ENCODE results near the gene TUBB3.
"Not testable (repeated sequence)": the region's sequence is repeated elsewhere in the genome, so short reads cannot be mapped to it uniquely, and the experiment has no call there.

Gene TUBB3

DNA sequence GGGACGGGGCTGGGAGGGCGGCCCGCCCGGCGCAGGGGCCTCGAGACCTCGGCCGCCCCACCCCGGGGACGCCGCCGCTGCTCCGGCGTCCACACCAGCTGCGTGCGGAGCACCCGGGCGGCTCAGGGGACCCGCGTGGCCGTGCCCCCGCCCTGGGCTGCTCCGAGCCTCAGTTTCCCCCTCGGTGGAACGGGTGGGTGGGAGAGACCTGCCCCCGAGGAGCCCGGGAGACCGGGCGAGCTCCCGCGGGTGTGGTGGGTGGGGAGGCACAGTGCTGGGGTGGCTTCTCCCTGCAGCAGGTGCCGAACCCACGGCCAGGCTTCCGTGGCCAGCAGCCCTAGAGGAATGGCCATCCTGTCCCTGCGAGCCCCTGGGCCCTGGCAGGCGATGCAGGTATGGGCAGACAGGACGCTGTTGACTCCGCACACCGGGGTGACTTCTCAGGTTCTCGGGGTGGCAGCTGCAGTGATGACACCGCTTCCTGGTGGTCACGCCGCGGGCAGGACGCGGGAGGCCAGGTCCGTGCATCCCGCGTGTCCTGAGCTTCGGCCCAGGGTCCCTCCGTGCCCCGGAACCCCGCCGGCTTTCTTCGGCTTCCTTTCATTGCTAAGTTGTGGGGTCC, 26.1 kb downstream of the TUBB3 start:
- DNase-seq = no peak

- DNase-seq = no peak
These were observed 26.6 kb downstream of the TUBB3 start for GRCh38 chr16:89949756-89950155.

DNA sequence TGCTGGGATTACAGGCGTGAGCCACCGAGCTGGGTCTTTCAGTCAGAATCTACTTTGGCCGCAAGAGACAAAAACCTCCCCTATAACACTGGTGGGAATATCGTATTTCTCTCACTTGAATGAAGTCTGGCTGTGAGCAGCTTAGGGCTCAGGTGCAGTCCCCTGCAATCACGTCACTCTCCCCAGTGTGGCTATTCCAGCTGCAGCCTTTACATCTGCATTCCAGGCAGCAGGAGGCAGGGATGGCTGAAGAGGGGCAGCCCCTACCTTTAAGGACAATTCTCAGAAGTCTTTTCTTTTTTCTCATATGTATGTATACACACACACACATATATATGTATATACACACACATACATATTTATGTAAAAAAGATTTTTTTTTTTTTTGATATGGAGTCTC, 28.4 kb downstream of the TUBB3 start:
- DNase-seq = no peak

- DNase-seq = no peak
These were observed 28.9 kb downstream of the TUBB3 start for GRCh38 chr16:89952049-89952448.

GRCh38 chr16:89952551-89952950, 29.4 kb downstream of the TUBB3 start:
- DNase-seq = no peak

- no peak for DNase-seq
These were observed 30.7 kb downstream of the TUBB3 start for GRCh38 chr16:89953671-89954406.

DNA sequence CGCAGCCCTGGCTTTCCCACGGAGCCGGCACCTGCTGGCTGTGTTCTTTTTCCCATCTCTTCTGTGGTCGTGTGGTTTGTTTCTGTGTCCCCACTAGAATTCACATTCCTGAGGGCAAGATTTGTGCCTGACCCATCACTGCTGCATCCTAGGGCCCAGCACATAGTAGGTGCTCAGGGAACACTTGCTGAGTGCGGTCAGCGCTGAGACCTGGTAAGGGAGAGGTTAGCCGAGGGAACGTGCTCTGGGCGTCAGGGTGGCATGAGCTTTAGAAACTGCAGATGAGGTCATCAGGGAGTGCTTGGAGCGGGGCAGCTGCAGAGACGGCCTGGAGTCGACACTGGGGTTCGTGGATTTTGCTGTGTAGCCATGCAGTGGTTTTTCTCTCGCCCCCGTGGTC, 31.3 kb downstream of the TUBB3 start:
- no peak for DNase-seq

DNA sequence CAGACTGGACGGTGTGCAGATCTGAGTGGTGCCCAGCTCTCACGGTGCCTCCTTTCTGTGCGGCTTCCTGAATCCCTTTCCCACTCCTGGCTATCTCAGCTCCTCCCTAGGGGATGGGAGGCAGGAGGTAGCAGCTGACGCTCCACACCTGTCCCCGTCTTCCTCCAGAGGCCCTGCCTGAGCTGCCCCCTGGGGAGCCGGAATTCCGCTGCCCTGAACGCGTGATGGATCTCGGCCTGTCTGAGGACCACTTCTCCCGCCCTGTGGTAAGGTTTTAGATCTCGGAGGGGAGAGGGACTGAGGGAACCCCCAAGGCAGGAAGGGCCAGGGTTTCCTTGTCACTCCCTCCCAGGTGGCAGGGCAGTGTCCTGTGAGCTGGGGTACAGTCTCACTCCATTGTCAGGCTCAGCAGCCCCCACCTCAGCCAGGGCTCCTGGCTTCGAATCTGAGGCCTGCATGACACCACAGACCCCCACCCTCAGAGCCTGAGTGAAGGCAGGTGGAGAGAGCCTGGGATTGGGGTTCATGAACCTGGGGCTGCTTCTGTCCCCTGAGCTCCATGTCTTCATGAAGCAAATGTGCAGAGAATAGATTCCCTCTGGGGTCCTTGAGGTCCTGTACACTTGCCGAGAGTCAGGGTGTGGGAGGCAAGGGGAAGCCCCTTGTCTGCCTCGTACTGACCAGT, 32.0 kb downstream of the TUBB3 start:
- no peak for DNase-seq

DNA sequence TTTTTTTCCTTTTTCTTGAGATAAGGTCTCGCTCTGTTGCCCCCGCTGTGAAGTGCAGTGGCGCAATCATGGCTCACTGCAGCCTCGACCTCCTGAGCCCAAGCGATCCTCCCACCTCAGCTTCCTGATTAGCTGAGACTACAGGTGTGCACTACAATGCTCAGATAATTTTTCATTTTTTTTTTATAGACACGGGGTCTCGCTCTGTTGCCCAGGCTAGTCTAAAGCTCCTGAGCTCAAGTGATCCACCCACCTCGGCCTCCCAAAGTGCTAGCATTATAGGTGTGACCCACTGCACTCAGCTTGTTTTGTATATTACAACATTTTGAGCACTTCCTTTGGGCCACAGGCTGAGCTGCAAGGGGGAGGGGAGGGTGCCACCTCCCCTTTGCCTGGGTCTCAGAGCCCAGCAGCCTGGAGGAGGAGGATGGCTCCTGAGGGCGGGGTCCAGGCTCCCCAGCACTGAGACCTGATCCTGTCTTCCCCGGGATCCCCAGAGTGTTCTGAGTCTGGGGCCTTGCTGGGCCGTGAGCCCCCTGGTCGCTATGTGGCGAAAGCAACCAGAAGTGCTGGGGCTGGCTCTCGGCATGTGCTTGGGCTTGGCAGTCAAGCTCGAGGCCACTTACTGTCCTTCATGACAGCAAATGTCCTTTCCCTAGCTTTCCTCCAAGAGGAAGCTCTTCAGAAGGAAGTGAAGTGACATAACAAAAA, 33.5 kb downstream of the TUBB3 start:
- DNase-seq = no peak

DNA sequence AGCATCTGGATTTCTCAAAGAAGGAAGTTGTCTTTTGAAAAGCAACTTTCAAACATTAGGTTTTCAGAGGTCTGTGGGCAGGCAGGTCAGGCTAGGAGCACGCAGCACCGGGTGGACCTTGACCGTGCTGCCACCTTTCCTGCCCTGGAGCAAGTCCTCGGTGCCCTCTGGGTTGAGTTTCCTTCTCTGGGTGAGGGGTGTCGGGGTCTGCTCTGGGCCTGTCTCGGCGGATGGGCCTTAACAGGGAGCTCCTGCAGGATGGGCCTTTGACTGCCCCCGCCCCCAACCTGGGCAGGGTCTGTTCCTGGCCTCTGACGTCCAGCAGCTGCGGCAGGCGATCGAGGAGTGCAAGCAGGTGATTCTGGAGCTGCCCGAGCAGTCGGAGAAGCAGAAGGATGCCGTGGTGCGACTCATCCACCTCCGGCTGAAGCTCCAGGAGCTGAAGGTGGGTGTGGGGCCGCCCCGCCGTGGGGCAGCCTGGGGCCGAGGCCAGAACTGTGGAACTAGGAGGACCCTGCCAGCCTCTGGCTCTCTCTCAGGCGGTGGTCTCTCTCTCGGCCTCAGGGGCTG, 34.2 kb downstream of the TUBB3 start:
- no peak for DNase-seq

DNA sequence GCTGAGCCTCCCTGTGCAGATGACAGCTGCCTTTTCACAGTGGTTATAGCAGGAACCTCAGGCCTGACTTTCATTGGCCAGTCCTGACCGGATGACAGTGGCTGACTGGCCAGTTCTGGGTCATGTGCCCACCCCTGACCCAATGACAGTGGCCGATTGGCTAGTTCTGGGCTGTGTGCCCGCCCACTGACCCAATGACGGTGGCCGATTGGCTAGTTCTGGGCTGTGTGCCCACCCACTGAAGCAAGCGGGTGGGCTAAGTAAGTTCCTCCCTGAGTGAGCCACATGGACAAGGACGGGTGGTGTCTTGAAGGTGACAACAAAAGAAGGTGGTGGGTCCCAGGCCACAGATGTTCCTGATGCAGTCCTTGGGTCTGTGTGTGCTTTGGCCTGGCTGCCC, 34.9 kb downstream of the TUBB3 start:
- DNase-seq = no peak

DNA sequence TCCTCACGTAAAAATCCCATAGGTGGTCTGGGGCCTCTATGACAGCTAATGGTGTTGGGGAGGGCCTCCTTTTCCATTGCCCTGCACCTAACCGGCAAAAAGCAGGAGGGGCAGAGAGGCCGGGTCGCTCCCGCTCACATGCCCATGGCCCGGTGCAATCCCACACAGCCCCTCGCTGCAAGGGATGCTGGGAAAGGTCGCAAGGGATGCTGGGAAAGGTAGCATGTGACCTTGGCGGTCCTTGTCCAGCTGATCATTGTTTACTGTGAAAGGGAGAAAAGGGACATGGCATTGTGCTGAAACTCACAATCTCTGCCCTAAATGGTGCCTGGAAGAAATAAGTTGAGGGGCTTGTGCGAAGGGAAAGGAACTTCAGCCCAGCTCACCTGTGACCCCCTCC, 35.5 kb downstream of the TUBB3 start:
- no peak for DNase-seq

DNA sequence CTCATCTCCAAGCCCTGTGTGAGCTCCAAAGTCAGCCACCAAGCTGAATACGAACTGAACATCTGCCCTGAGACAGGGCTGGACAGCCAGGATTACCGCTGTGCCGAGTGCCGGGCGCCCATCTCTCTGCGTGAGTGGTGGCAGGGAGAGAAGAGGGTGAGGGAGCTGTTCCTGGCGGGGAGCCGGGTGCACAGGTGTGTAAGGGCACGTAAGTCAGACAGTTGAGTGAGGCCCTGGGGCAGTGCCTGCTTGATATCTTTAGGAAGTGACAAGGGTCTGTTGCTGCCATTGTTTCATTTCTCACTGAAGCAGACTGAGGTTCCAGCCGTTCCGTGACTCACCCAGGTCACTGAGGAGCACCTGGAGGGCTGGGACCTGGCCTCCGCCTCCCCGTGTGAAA, 37.8 kb downstream of the TUBB3 start:
- no peak for DNase-seq

DNA sequence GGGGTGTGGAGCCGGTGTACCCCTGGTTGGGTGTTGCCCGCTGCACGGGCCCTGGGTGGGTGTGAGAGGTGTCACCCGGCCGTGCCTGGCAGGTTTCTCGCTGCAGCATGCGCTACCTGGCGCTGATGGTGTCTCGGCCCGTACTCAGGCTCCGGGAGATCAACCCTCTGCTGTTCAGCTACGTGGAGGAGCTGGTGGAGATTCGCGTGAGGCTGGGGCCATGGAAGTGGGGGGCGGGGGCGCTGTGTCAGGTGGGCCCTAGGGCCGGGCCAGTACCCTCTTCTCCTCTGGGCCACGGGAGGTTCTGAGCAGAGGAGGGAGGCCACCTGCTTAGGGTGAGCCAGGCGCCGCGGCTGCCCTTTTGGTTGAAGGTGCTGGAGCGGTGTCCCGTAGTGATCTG, 38.8 kb downstream of the TUBB3 start:
- DNase-seq = no peak

GRCh38 chr16:89962754-89963498, 39.8 kb downstream of the TUBB3 start:
- no peak for DNase-seq

DNA sequence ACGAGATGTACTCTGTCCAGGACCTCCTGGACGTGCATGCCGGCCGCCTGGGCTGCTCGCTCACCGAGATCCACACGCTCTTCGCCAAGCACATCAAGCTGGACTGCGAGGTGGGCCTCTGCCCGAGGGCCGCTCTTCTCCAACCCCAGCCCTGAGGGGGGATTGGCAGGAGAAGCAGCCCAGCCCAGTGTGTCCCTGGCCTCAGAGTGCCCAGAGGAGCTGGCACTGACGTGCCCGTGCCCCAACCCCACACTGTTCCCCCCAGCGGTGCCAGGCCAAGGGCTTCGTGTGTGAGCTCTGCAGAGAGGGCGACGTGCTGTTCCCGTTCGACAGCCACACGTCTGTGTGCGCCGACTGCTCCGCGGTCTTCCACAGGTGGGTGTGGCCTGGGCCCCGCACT, 41.1 kb downstream of the TUBB3 start:
- no peak for DNase-seq

- DNase-seq = no peak
These were observed 42.5 kb downstream of the TUBB3 start for GRCh38 chr16:89965447-89966225.

- DNase-seq = no peak
These were observed 43.6 kb downstream of the TUBB3 start for GRCh38 chr16:89966756-89967155.

DNA sequence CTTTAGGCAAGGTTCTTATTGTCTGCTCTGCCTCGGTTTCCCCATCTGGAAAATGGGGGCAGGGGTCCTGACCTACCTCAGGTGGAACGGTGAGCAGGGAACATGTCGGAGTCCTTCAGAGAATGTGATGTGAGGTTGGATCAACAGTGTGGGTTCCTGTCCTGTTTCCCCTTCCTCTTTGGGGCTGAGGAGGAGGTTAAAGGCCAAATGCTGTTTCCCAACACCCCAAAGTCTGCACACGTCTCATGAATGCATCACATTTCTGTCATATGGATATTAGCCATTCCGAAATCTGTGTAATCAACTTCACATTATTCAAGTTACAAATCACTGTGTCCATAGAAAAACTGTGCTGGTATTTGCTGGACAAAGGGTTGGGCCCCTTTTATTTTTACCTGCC, 44.3 kb downstream of the TUBB3 start:
- DNase-seq = not testable (repeated sequence)

DNA sequence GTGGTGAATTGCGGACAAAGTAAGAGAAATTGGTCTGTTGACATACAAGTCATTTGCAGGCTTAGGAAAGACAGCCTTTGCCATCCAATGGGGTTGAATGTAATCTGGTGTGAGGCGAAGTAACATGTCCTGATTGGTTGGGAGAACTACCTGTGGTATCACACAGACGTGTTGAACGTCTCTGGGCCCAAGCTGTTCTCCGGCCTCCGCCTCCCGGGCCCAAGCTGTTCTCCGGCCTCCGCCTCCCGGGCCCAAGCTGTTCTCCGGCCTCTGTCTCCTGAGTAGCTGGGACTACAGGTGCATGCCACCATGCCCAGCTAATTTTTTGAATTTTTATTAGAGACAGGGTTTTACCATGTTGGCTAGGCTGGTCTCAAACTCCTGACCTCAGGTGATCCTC, 44.9 kb downstream of the TUBB3 start:
- DNase-seq = not testable (repeated sequence)

GRCh38 chr16:89969741-89970410, 46.7 kb downstream of the TUBB3 start:
- DNase-seq = no peak

All from activated CD4-positive, alpha-beta T cell treated with anti-CD3 and anti-CD28 coated beads, Interleukin-2, amount 50 U/mL, for 16 hours (primary cell).